ENCODE measurements around the gene MAP3K14.
"Not testable (repeated sequence)": the region's sequence is repeated elsewhere in the genome, so short reads cannot be mapped to it uniquely, and the experiment has no call there.

The MAP3K14 gene

DNA sequence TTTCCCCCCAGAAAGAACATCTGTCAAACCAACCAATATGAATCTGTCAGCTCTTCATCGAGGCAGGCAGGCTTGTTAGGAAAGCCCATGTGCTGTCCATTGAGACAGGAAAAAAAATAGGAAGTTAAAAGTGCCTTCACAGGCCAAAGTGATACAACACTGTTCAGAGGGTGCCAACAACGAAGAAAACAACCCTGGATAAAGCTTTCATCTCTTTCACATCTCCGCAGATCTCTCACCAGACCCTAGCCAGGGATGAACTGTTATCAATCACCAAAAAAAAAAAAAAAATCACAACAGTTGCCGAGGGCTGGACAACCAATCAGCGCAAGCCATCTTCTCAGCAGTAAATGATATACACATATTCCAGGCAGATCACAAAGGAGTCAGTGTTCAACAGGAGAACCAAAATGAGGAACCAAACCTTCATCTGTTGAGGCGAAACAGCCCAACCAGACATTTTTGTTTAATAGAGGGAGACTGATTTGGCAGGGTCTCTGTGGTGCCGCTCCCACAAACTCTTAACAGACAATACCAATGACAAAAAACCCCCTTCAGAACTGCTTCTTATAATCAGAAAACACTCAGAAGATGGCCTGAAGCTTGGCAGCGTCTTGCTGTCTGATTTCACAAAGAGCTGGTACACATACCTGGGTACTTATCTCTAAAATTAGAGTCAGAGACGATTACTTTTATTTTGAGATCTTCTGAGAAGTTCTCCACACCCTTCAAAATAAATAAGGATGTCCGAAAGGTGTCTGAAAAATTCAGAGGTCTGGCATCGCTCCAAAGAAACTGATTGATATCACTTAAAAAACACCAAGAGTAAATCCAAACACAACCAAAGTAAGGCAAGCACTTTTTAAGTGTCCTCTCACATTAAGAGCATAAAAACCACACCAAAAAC, 1.8 kb downstream of the MAP3K14 start:
- DNase-seq: no peak

- DNase-seq: no peak
Measured at GRCh38 chr17:45313996-45314740, 2.7 kb downstream of the MAP3K14 start.

- no peak for DNase-seq
Measured at GRCh38 chr17:45313421-45313771, 3.4 kb downstream of the MAP3K14 start.

GRCh38 chr17:45312477-45313420, 4.1 kb downstream of the MAP3K14 start:
- no peak for DNase-seq

GRCh38 chr17:45311760-45312476, 4.9 kb downstream of the MAP3K14 start:
- DNase-seq: peak; percentile 96

GRCh38 chr17:45311401-45311759, 5.4 kb downstream of the MAP3K14 start:
- DNase-seq: no peak

DNA sequence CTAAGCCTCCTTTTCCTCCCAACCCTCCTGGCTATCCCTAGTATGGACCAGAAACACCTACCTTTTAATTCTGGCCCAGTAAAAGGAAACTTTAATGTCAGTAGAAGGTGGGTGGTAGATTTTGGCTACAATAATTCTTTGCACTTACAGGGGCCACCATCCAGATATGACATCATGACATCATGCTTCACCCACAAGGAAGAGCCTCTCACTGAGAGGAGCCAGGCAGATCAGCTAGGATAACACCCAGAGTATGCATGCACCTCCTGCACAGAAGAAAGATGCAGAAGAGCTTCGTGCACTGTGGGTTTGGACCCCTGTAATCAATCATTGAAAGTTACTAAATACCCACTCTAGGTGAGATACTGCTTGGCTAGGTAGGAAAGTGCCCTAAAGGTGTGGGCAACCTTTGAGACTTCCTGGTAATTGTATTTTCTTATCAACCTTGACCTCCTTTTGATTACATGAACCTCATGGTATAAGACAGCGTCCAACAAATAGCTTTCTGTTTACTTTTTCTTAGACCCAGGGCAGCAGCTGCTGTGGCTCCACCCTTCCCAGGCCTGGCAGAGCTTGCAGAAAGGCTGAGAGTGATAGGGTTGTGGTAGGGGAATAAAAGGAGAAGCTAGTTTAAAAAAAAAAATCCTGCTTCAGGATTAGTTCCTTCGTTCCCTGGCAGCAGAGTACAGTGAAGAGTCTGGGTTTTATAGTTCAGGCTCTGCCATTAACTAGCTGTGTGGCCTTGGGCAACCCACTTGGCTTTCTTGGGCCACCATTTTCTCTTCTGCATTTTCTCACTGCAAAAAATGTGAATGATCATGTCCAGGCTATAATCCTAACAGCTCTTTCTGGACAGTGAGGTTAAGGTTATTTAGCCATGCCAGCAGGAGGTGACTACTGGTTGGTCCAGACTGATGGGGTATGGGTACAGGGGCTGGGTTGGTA, 6.2 kb downstream of the MAP3K14 start:
- no peak for DNase-seq

GRCh38 chr17:45309400-45309799, 7.4 kb downstream of the MAP3K14 start:
- DNase-seq: no peak

GRCh38 chr17:45308840-45309239, 8.0 kb downstream of the MAP3K14 start:
- no peak for DNase-seq

GRCh38 chr17:45308016-45308365, 8.8 kb downstream of the MAP3K14 start:
- no peak for DNase-seq

DNA sequence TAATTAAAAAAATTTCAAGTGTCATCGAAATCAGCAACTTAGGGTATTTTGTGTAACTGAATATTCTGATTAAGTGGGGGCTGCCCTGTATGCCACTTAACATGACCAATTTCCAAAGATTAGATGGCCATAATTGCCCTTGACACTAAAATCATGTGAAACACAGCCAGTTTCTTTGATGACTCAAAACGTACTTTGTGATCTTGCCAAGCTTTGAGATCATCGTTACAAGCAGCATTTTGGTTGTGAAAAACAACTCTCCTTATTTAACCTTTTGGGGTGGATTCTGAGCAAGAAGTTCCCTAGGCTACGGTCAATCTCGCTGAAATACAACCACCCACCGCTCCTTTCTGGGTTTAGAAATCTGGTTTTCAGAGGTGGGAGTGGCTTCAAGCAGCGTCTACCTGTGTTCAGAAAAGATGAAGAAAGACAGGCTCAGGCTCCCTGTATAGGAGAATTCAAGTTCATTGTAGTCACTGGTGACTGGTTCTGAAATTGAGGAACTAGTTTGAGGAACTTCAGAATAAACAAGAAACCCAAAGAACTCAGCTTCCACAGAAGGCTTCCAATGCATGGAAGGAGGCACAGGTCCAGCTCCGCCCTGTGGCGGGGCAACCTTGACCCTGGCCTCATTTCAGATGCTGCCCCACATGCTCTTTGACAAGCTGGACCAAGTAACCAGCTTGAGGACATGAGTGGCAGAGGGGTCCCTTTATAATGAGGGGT, 9.4 kb downstream of the MAP3K14 start:
- peak; percentile 81 for DNase-seq

DNA sequence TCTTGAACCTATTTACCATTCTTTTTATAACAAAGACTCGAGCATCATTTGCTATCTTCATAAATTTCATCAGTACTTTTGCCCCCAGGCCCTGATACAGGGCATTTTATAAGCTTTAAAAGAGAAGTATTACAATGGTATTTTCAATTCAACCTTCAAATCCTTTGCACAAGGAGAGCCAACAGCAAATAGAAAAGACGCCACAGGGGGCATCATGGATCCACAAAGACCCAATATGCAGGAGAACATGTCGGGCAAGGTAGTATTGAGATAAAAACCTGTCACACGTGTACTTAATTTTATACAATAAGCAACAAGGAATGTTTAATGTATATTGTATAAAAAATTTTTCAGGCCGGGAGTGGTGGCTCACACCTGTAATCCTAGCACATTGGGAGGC, 10.2 kb downstream of the MAP3K14 start:
- no peak for DNase-seq

DNA sequence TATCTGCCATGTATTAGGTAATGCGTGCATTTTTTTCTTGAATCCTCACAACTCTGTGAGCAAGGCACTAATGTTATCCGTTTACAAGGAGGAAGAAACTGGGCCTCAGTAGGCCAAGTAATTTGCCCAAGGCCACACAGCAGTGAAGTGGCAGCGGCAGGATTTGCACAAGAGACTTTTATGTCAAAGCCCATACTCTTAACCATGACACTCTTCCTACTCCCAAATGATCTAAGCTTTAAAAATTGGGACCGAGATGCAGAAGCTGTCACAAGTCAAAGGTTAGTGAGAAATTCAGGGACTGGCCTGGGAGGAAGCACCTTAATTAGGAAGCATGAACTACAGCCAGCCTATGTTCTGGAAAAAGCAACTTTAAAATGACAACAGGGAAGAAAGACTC, 10.7 kb downstream of the MAP3K14 start:
- no peak for DNase-seq

DNA sequence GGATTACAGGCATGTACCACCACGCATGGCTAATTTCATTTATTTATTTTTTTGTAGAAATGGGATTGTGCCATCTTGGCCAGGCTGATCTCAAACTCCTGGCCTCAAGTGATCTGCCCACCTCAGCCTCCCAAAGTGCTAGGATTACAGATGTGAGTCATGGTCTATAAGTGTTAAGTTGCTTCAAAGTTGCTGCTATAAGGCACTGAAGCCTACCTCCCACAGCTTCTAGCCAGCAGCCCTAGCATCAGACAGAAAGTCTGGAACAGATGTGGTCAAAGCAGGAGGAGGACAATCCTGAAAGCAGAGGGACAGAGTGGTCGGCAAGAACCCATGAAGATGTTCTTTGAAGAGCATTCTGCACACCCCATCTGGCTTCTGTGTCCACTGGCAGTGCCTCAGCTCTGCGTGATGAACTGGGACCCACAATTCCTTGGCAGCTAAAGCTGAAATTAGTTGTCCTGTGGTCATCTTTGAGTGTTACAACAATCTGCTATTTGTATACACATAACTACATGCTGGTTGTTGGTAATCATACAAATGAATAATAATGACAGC, 11.2 kb downstream of the MAP3K14 start:
- DNase-seq: no peak

GRCh38 chr17:45302649-45303173, 14.1 kb downstream of the MAP3K14 start:
- no peak for DNase-seq

DNA sequence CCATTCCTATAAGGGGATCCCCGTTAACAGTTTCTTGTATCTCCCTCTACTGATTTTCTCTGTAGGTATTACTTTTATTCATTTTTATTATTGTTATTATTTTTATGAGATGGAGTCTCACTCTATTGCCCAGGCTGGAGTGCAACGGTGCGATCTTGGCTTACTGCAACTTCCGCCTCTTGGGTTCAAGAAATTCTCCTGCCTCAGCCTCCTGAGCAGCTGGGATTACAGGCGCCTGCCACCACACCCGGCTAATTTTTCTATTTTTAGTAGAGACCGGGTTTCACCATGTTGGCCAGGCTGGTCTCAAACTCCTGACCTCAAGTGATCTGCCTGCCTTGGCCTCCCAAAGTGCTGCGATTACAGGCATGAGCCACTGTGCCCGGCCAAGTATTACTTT, 14.6 kb downstream of the MAP3K14 start:
- not testable (repeated sequence) for DNase-seq

DNA sequence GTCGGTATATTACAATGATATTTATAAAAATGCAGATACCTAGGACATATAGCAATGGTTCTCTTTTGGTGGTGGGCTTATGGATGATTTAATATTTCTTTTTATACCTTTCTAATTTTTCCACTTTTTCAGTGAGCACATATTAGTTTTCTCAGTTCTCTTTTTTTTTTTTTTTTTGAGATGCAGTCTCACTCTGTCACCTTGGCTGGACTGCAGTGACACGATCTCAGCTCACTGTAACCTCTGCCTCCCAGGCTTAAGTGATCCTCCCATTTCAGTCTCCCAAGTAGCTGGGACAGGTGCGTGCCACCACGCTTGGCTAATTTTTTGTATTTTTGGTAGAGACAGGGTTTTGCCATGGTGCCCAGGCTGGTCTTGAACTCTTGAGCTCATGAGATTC, 15.1 kb downstream of the MAP3K14 start:
- DNase-seq: no peak

GRCh38 chr17:45300060-45300751, 16.6 kb downstream of the MAP3K14 start:
- no peak for DNase-seq

DNA sequence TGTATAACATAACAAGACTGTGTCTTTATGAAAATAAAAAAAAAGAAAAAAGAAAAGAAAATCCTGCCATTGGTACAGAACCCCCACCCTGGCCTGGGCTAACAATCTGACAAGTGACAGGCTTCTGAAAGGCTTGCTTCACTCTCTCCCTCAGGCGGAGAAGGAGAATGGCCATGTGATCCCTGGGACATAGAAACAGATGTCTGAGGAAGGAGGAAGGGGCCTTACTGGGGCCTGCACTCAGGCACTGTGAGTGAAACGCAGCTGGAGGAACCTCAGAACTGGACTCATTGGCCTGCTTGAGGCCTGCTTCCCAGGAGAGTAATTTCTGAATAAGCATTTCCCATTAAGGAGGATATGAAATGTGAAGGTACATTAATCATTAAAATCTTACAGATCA, 17.5 kb downstream of the MAP3K14 start:
- no peak for DNase-seq
